GM12873 (cell line): ENCODE measurements around the gene AHNAK.

Source experiments
- TF ChIP-seq, protein P1 (sequence below): IDR thresholded peaks from 2 replicates; pipeline ENCODE4 v1.5.1; 2012; ENCODE audit warnings: low read depth, mild to moderate bottlenecking, moderate library complexity, low read length, control low read depth; ENCODE audit not compliant: insufficient read depth; ENCODE audit errors: missing control alignments

AHNAK gene

DNA sequence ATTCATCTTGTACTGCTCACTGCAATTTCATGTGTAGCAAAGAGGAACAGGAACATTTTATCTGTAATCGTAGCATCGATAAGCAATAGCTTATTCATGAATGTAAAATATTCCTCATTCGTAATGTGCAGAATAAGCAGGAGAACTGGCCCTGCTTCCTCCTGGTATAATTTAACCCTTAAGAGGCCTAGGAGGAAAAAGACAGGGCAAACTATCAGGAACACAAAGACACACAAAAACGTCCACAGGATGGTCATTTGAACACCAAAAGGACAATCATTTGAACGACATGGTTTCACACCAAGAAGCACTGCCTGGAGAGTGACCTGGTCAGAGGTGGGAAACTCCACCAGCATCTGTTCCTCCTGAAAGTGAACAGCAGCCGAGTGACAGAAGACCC lies 63.9 kb downstream of the AHNAK start:
- TF ChIP-seq, protein P1, sequence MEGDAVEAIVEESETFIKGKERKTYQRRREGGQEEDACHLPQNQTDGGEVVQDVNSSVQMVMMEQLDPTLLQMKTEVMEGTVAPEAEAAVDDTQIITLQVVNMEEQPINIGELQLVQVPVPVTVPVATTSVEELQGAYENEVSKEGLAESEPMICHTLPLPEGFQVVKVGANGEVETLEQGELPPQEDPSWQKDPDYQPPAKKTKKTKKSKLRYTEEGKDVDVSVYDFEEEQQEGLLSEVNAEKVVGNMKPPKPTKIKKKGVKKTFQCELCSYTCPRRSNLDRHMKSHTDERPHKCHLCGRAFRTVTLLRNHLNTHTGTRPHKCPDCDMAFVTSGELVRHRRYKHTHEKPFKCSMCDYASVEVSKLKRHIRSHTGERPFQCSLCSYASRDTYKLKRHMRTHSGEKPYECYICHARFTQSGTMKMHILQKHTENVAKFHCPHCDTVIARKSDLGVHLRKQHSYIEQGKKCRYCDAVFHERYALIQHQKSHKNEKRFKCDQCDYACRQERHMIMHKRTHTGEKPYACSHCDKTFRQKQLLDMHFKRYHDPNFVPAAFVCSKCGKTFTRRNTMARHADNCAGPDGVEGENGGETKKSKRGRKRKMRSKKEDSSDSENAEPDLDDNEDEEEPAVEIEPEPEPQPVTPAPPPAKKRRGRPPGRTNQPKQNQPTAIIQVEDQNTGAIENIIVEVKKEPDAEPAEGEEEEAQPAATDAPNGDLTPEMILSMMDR = no peak

DNA sequence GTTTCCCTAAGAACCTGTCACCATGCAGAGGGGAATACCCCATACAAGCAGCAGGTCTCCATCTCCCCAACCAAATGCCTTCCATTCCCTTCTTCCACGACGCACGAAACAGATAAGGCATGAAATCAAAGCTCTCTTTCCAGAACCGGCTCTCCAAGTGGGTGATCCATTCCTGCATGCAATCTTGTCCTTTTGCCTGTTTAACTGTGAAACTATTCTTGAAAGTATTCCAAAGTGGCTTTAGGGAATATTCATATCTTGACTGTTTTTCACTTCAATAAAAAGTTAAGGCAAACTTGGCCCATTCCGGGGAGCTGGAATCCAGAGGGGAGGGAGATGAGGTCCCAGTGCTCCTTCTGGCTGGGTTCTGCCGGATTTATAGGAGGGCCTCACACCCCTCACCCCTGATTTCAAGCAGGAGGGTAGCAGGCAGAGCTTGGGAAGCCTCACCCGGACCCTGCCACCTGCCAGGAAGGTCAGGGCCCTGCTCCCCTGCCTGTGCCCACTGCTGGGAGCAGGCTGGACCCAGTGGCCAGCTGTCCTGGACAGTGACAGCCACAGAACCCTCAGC lies 66.9 kb downstream of the AHNAK start:
- TF ChIP-seq, protein P1 = no peak

DNA sequence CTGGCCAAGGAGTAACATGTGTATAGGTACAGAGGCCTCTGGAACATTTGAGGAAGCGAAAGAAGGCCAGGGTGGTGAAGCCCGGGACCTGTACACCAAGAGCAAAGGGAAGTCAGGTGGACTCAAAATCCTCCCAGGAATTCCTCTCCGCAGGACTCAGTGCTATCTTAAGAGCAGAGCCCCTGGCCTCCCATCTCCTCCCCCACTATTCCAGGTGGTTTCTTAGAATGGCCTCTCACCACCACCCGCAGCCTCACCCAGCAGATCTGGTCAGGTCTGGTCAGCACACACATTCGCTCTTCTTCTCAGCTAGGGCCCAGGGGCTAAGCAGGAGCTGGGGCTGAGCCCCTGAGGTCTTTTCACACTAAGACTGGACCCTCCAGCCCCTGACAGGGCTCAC lies 68.7 kb downstream of the AHNAK start:
- TF ChIP-seq, protein P1 = no peak

DNA sequence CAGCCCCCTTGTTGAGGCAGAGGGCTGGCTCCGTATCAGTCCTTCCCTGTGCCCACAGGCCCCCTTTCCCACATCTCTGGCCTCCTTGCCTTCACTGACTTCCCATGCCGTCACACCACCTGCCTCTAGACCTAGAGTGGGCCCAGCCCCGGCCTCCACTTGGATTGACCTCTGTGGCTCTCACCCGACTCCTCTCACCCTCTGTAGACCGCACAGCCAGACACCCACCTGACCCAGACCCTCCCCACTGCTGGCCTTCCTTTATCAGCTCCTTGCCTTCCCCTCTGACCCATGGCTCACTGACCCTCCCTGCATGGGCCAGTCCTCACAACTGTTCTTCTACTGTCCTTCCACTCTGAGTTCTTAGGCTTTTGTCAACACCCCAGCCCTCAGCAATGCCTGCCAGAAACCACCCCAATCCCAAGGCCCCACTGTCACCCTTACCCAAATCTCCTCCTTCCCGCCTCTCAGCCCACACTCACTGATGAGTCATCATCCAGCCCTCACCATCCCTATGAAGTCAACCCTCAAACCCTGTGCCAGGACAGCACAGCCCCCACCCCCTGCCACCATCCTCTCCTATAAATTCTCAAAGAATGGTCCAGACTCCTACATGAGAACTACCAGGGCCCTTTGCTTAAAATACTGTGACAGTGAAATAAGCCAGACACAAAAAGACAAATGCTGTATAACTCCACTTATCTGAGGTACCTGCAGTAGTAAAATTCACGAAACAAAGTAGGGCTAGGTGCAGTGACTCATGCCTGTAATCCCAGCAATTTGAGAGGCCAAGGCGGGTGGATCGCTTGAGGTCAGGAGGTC lies 74.3 kb downstream of the AHNAK start:
- TF ChIP-seq, protein P1 = no peak

DNA sequence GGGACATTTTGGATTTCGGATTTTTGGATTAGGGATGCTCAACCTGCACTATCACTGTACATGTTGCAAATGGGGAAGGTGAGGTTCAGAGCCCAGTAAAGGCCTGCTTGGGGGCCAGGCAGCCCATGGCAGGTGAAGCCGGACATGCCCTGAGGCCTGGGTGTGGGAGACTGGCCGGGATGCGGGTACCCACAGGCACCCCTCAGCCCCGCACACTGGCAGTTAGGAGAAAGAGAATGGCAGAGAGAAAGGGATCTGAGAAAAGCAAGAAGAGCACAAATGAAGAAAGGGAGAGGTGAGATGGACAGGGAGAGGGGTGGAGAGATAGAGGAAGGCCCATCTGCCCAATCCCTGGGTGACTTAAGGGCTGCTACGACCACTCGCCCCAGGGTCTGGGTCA lies 75.0 kb downstream of the AHNAK start:
- TF ChIP-seq, protein P1 = no peak

DNA sequence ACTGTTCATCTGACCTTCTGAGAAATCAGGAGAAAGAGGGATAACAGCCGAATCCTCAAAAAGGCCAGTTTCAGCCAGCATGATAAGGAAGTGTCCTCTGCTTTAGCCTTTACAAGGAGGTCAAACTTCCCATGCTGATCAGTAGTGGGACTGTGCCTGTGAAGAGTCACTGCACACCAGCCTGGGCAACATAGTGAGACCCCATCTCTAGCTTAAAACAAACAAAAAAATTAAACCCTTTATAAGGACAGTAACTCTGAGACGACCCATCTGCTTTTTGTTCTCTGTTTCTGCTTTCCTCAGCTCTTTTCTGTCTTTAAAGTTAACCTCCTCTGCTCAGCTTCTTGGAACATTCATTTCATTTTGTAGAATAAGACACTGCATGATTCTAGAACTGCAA lies 78.0 kb downstream of the AHNAK start:
- TF ChIP-seq, protein P1 = no peak

DNA sequence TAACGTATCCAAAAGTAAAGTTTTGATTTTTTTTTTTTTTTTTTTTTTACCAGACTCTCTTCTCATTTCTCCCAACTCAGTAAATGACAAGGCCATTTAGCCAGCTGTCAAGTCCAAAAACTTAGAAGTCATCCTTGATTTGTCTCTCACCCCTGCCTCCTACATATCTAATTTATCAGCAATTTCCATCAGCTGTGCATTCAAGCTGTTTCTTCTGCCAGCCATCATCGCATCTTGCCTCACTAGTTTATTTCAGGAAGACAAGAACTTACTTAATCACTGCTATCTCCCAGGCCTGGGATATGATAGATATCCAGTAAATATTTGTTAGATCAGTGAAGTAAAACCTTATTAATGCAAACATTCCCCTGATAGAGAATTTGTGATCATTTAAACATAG lies 80.2 kb downstream of the AHNAK start:
- TF ChIP-seq, protein P1 = no peak
